IPS-18a (cell line): ENCODE measurements around the gene PTPRT.

Experiments
- H3K27ac ChIP-seq: one replicate; pipeline ENCODE4 v1.5.1; 2013; ENCODE audit warnings: low read length
- H3K27me3 ChIP-seq: one replicate; pipeline ENCODE4 v1.6.1; 2013; ENCODE audit warnings: mild to moderate bottlenecking, low read length; ENCODE audit not compliant: control insufficient read depth, insufficient read depth
- H3K36me3 ChIP-seq: one replicate; pipeline ENCODE4 v1.6.1; 2013; ENCODE audit warnings: low read depth, low read length; ENCODE audit not compliant: control insufficient read depth
- H3K4me1 ChIP-seq: one replicate; pipeline ENCODE4 v1.6.1; 2013; ENCODE audit warnings: low read depth, low read length; ENCODE audit not compliant: control insufficient read depth
- H3K4me3 ChIP-seq: one replicate; pipeline ENCODE4 v1.5.1; 2013; ENCODE audit warnings: low read length
- H3K9ac ChIP-seq: one replicate; pipeline ENCODE4 v1.6.1; 2013; ENCODE audit warnings: mild to moderate bottlenecking, low read length, moderate library complexity
- H3K9me3 ChIP-seq: one replicate; pipeline ENCODE4 v1.6.1; 2013; ENCODE audit warnings: low read depth, low read length; ENCODE audit not compliant: control insufficient read depth

The PTPRT gene

DNA sequence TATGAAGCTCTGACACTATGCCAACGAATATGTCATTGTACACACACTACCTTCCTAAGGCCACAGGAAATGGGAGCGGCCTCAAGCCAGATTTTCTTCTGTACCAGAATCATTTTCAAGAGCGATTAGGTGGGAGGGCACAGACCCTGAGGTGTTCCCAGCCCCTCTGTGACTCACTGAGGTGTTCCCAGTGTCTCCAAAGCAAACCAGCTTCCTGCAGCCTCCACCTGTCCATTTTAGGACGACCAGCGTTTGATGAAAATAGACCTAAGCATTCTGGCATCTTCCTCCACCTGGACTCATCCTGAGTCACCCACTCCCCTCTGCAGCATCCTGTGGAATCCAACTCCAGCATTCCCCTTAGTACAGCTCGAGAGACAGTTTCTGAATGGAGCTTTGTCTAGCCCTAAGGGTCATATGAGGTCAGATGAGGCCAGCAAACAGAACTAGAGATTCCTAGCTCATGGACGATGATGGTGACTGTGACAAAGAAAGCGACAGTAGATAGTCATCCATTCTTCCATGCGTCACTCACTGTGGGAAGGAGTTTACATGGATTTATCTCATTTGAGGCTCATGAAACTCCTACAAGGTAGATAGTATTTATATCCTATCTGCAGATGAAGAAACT lies 203.4 kb downstream of the PTPRT start:
- no peak overlapping the region for H3K27ac ChIP-seq
- peaks cover 5% of the 10 kb centered on the region for H3K27me3 ChIP-seq
- peaks cover 10% of the 10 kb centered on the region for H3K4me1 ChIP-seq
- H3K36me3 ChIP-seq = no peaks in the 10 kb centered on the region
- H3K9me3 ChIP-seq = no peaks in the 10 kb centered on the region
- no peak overlapping the region for H3K9ac ChIP-seq
- H3K4me3 ChIP-seq = no peak overlapping the region

DNA sequence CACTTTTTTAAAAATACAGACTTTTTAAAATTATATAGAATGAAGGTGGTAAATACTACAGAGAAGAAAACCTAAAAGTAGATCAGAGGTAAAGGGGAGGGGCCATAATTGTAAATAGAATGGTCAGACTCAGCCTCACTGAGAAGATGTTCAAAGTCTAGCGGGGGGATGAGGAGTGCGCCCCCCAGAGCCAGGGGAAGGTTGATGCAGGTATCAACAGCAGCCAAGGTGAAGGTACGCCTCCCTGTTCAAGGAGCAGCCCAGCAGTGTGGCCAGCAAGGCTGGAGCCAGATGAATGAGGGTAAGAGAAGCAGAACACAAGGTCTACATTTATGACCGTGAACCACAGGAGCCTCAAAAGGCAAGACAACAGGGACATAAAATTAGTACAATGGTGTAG lies 204.1 kb downstream of the PTPRT start:
- no peaks in the 10 kb centered on the region for H3K36me3 ChIP-seq
- H3K9me3 ChIP-seq = no peaks in the 10 kb centered on the region
- peaks cover 12% of the 10 kb centered on the region for H3K4me1 ChIP-seq
- no peak overlapping the region for H3K9ac ChIP-seq
- peaks cover 8% of the 10 kb centered on the region for H3K27me3 ChIP-seq
- no peak overlapping the region for H3K4me3 ChIP-seq
- H3K27ac ChIP-seq = no peak overlapping the region

DNA sequence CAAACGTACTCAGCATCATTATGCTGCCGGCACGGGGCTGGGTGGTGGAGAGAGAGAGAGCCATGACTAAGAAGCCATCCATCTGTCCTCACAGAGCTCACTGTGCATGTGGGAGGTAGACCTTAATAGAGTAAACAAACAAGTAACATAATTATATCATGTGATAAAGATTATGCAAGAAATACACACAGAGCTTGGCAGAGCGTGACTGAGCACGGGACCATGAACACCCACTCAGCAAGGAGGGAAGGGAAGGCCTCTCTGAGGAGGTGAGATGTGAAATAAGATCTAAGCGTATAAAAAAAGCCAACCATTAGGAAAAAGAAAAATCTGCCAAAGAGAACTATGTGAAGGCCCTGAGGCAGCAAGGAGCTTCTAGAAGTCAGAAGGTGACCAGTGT lies 207.5 kb downstream of the PTPRT start:
- H3K4me3 ChIP-seq = no peak overlapping the region
- H3K9me3 ChIP-seq = no peaks in the 10 kb centered on the region
- no peaks in the 10 kb centered on the region for H3K36me3 ChIP-seq
- H3K27ac ChIP-seq = no peak overlapping the region
- H3K4me1 ChIP-seq = peaks cover 25% of the 10 kb centered on the region
- no peak overlapping the region for H3K9ac ChIP-seq
- H3K27me3 ChIP-seq = peaks cover 8% of the 10 kb centered on the region

DNA sequence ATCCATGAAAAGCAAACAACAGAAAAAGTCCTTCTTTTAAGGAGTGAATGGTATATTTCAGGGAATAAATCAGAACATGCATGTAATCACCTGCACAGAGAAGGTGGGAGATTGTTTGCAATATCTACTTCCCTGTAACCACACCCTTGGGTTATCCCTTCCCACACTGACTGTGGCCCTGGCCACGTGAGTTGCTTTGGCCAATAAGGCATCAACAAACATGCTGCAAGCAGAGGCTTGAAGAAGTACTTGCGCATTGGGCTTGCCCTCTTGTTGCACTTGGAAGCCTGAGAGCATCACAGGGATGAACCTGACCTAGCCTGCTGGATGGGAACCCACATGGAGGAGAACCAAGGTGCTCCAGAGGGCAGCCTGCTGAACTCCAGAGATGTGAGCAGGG lies 208.5 kb downstream of the PTPRT start:
- Histone ChIP-seq H3K9ac (no peak overlapping the region), H3K4me1 (peaks cover 25% of the 10 kb centered on the region), H3K9me3 (no peaks in the 10 kb centered on the region), H3K27ac (no peak overlapping the region), H3K27me3 (peaks cover 8% of the 10 kb centered on the region), H3K36me3 (no peaks in the 10 kb centered on the region), H3K4me3 (no peak overlapping the region)

GRCh38 chr20:42979720-42980119 lies 210.0 kb downstream of the PTPRT start:
- H3K4me1 ChIP-seq = peaks cover 25% of the 10 kb centered on the region
- H3K9me3 ChIP-seq = no peaks in the 10 kb centered on the region
- no peak overlapping the region for H3K4me3 ChIP-seq
- H3K9ac ChIP-seq = peak overlapping the region; percentile 17
- no peaks in the 10 kb centered on the region for H3K36me3 ChIP-seq
- no peak overlapping the region for H3K27ac ChIP-seq
- H3K27me3 ChIP-seq = peaks cover 8% of the 10 kb centered on the region

GRCh38 chr20:42978184-42978974 lies 211.3 kb downstream of the PTPRT start:
- peaks cover 25% of the 10 kb centered on the region for H3K4me1 ChIP-seq
- H3K9ac ChIP-seq = no peak overlapping the region
- H3K27me3 ChIP-seq = peaks cover 8% of the 10 kb centered on the region
- H3K9me3 ChIP-seq = no peaks in the 10 kb centered on the region
- H3K4me3 ChIP-seq = no peak overlapping the region
- no peaks in the 10 kb centered on the region for H3K36me3 ChIP-seq
- no peak overlapping the region for H3K27ac ChIP-seq

DNA sequence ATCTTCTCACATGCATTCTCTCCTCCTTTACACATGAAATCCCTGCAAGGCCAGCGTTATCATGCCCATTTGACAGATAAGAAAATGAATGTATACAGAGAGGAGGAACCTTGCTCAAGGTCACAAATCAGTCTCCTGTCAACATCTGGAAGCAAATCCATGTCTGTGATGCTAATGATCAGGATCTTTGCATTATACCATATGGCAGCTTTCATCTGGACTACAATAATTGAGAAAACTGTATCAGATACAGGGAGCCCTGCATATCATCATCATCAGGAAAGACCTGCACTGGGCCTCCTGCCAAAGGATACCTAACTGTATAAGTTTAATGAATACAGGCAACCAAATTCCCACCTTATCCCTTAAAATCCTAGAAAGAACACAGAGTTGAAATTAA lies 213.7 kb downstream of the PTPRT start:
- Histone ChIP-seq H3K36me3 (no peaks in the 10 kb centered on the region), H3K4me1 (peaks cover 17% of the 10 kb centered on the region), H3K27ac (no peak overlapping the region), H3K9me3 (no peaks in the 10 kb centered on the region), H3K27me3 (no peaks in the 10 kb centered on the region), H3K4me3 (no peak overlapping the region), H3K9ac (no peak overlapping the region)

DNA sequence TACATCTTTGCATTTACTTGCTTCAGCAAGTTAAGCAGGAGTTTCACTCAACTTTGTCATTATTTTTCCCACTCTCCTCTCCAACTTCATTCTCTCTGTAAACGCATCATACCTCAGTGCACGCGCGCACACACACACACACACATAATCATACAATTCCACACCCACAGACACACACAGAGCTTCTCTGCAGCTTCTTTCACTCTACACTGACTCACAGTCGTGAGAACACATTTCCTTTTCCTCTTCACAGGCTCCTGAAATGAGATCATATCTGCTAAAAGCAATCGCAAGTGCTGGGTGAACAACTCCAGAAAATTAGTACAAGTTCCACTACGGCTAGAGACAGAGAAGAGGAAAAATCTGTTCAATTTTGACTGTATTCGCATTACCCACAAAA lies 215.4 kb downstream of the PTPRT start:
- H3K9ac ChIP-seq = no peak overlapping the region

DNA sequence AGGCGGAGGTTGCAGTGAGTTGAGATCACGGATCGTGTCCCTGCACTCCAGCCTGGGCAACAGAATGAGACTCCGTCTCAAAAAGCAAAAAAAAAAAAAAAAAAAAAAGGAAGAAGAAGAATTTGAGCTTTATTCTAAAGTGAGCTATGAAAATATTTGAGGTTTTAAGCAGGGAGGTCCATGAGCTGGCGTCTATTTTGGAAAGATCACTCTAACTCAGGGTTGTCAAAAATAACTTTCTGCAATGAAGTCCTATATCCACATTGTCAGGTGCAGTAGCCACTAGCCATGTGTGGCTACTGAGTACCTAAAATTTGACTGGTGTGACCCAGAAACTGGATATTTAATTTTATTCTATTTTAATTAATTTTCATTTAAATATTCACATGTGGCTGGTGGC lies 217.1 kb downstream of the PTPRT start:
- H3K27me3 ChIP-seq = no peaks in the 10 kb centered on the region
- no peak overlapping the region for H3K27ac ChIP-seq
- no peaks in the 10 kb centered on the region for H3K9me3 ChIP-seq
- H3K4me3 ChIP-seq = no peak overlapping the region
- H3K9ac ChIP-seq = no peak overlapping the region
- no peaks in the 10 kb centered on the region for H3K36me3 ChIP-seq
- no peaks in the 10 kb centered on the region for H3K4me1 ChIP-seq

More for the DNA sequence above, 215.4 kb downstream of the PTPRT start:
- Histone ChIP-seq H3K27me3 (no peaks in the 10 kb centered on the region), H3K27ac (no peak overlapping the region), H3K4me1 (peaks cover 2% of the 10 kb centered on the region), H3K9me3 (no peaks in the 10 kb centered on the region), H3K4me3 (no peak overlapping the region), H3K36me3 (no peaks in the 10 kb centered on the region)

DNA sequence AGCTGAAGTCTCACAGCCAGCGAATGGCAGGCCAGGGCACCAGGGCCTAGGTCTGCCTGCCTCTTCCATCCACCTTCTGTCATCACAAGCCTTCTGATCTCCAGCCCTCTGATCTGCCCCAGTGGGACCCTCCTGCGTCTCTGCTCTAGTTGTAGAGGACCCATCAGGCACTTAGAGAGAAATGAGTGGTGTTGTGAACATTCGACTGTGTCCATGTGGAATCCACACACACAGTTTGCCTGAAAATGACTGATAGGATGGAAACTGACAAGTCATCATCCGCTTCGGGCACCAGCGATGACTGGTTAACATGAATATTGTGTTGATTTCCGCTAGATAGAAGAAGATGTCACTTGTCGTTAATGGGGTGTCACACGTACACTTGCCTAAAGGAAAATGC lies 221.0 kb downstream of the PTPRT start:
- no peaks in the 10 kb centered on the region for H3K9me3 ChIP-seq
- H3K4me1 ChIP-seq = peaks cover 7% of the 10 kb centered on the region
- H3K4me3 ChIP-seq = no peak overlapping the region
- H3K9ac ChIP-seq = no peak overlapping the region
- H3K27me3 ChIP-seq = no peaks in the 10 kb centered on the region
- no peak overlapping the region for H3K27ac ChIP-seq
- H3K36me3 ChIP-seq = no peaks in the 10 kb centered on the region

- H3K4me1 ChIP-seq = peaks cover 9% of the 10 kb centered on the region
- H3K9ac ChIP-seq = no peak overlapping the region
- no peaks in the 10 kb centered on the region for H3K27me3 ChIP-seq
- H3K27ac ChIP-seq = no peak overlapping the region
- H3K4me3 ChIP-seq = no peak overlapping the region
- no peaks in the 10 kb centered on the region for H3K36me3 ChIP-seq
- H3K9me3 ChIP-seq = no peaks in the 10 kb centered on the region
Observed at GRCh38 chr20:42963796-42964195, 225.9 kb downstream of the PTPRT start.

- no peak overlapping the region for H3K4me3 ChIP-seq
- H3K9ac ChIP-seq = no peak overlapping the region
- H3K27me3 ChIP-seq = no peaks in the 10 kb centered on the region
- H3K27ac ChIP-seq = no peak overlapping the region
- no peaks in the 10 kb centered on the region for H3K36me3 ChIP-seq
- H3K4me1 ChIP-seq = peaks cover 9% of the 10 kb centered on the region
- H3K9me3 ChIP-seq = no peaks in the 10 kb centered on the region
Observed at GRCh38 chr20:42961771-42962170, 227.9 kb downstream of the PTPRT start.
